Measurements from ENCODE around the gene KHDC4.
A peak's percentile ranks its signal among the peaks of the same experiment; 100 is the strongest.
"Not testable (repeated sequence)": the region's sequence is repeated elsewhere in the genome, so short reads cannot be mapped to it uniquely, and the experiment has no call there.

The KHDC4 gene

DNA sequence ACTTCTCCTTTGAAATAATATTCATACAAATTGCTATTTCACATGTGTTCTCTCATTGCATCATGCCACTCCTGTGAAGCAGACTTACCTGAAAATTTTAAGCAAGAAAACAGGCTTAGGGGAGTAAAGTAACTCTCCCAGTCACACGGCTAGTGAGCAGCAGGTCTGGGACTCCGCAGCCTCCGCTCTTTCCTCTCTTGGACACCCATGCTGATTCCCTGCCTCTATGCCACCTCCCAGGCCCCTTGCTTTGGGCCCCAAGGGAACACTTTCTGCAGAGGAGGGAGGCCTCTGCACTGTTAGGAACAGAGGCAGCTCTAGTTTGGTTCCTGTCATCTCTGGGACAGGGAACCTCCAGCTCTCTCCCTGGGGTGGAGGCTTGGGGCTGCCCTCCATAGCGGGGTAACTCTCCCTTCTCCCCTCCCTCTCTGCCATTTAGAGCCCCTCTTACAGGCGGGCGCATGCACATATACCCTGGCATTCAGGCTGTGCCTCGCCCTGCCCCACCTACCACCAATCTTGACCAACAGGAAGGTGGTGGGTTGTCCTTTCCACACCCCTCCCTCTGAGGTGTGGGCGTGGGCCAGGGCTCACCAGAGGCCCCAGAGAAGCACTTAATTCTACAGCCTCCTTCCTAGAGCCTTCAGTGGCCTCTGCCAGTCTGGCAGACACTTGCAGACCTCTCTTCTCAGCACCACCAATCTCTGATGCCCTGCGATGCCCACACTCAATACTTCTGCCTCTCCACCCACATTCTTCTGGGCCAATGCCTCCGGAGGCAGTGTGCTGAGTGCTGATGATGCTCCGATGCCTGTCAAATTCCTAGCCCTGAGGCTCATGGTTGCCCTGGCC lies 7.0 kb upstream of the KHDC4 start, which contains the start of gene RXFP4:
Gene RXFP4, plus strand, starts transcription at position 646 of the 852 bp plus-strand sequence. Its CDS starts 72 bp downstream, at position 718.
- no peak for DNase-seq (ENCODE audit: low read depth, low spot score)

- DNase-seq (ENCODE audit: low read depth, low spot score): no peak
Observed at GRCh38 chr1:155940482-155940992, 6.3 kb upstream of the KHDC4 start.

DNA sequence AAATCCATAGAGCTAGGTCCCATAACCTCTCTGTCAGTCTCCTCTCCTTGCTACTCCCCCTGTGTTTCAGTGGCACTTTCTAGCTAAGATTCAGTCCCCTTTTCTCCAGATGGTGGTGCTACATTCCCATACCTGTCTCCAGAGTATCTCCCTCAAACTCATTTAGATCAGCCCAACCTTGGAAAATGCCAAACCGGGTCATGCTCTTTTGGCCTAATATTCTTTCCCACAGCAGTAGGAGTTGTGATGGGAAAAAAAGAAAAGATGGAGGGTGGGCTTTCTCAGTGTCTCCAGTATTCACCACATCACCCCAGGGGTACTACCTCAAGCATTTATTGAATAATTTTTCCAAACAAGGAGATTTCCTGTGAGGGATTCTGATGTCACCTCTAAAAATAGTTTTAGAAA lies 4.0 kb upstream of the KHDC4 start:
- DNase-seq (ENCODE audit: low read depth, low spot score): no peak

DNA sequence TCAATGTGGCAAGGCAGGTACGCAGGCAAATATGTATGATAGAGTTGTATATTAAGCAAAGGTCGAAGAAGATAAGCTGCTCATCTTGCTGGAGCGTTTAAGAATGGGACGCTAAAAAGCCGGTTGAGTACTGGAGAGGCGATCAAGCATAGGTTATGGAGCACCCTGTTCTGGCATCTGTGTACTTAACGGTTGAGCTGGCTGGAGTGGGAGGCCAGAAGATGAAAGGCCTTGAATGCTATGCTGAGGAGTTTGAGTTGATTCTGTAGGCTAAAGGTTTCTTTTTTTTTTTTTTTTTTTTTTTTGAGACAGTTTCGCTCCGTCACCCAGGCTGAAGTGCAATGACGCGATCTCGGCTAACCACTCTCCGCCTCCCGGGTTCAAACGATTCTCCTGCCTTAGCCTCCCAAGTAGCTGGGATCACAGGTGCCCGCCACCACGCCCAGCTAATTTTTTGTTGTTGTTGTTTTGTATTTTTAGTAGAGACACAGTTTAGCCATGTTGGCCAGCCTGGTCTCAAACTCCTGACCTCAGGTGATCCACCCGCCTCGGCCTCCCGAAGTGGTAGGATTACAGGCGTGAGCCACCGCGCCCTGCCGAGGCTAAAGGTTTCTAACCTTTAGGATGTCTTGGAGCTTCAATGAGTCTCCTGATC lies 850 bp upstream of the KHDC4 start:
- DNase-seq (ENCODE audit: low read depth, low spot score): no peak

DNA sequence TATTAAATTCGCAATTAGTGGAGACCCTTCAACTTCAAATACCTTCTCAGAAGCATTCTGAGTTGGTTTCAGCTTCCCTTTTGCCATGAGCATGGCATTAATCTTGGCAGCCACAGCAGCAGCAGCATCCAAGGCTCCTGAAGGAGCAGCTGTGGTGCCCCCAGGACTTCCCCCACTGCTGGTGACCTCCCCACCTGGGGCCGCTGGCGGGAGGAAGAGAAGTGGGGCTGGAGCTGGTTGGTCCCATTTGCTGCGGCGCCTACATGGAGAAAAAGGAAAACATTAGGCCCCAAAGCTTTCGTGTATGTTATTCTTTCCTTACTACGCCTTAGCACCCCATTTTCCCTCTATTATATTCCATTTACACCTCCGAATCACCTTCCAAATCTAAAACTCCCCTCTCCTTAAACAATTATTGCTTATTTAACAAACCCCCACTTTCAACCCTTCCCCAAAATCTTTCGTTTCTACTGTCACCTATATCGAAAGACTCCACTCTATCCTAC lies 569 bp downstream of the KHDC4 start:
- no peak for DNase-seq (ENCODE audit: low read depth, low spot score)

DNA sequence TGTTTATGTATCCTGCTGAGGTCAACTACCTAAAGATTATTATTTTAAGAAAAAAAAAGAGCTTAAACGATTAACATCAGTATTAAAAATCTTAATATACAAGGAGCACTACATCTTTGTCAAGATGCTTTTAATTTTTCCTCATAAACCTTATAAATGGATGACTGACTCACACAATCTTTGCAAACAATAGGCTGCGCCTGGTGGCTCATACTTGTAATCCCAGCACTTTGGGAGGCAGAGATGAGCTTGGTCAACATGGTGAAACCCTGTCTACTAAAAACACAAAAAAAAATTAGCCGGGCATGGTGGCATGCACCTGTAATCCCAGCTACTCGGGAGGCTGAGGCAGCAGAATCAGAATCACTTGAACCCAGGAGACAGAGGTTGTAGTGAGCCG lies 1.7 kb downstream of the KHDC4 start:
- DNase-seq (ENCODE audit: low read depth, low spot score): no peak

DNA sequence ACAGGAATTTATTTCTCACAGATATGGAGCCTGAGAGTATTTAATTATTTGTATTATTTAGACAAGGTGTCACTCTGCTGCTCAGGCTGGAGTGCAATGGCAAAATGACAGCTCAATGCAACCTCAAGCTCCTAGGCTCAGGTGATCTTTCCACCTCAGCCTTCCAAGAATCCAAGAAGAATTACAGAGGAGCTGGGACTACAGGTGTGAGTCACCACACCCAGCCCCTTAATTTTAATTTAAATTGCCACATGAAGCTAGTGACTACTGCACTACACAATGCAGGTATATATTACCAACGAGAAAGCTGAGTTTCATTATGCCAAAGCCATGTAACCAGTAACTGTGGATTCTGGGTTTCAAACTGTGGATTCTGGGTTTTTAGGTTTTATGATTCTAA lies 2.1 kb downstream of the KHDC4 start:
- no peak for DNase-seq (ENCODE audit: low read depth, low spot score)

DNA sequence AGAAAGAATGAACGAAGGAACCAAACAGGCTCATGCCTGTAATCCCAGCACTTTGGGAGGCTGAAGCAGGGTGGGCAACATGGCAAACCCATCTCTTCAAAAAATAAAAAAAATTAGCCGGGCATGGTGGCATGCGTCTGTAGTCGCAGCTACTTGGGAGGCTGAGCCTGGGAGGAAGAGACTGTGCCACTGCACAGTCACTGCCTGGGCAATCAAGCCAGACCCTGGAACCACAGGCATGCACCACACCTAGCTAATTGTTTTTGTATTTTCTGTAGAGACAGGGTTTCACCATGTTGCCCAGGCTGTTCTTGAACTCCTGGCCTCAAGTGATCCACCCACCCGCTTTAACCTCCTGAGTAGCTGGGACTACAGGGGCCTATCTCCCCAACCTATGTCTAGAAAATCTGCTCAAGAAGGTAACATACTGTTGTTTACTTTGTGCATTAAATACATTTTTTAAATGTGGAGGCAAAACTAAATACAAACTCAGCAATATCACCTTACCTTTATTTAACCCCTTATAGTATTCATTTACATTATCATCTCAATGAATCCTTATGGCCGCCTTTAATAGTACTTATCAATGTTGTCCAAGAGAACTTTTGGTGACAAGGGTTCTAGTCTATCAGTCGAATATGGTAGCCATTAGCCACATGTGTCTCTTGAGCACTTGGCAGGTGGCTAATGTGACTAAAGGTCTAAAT lies 2.7 kb downstream of the KHDC4 start:
- no peak for DNase-seq (ENCODE audit: low read depth, low spot score)

GRCh38 chr1:155930725-155931124 lies 3.5 kb downstream of the KHDC4 start:
- DNase-seq (ENCODE audit: low read depth, low spot score): not testable (repeated sequence)

DNA sequence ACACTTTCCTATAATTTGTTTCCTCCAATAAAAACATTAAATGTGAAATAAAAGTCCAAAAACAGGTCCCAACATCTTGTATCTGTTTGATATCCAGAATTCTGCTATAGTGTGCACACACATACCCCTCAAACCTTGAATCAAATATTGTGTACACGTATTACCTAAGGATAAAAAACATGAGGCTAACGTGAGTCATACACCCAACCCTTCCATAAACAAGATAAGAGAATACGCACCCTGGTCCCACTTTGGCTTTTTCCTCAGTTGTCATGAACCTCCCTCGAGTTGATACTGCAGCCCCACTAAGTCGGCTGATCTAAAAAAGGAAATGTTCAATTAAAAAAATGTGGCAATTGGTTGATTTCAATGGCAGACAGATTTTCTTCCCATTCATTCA lies 5.2 kb downstream of the KHDC4 start:
- DNase-seq (ENCODE audit: low read depth, low spot score): no peak

DNA sequence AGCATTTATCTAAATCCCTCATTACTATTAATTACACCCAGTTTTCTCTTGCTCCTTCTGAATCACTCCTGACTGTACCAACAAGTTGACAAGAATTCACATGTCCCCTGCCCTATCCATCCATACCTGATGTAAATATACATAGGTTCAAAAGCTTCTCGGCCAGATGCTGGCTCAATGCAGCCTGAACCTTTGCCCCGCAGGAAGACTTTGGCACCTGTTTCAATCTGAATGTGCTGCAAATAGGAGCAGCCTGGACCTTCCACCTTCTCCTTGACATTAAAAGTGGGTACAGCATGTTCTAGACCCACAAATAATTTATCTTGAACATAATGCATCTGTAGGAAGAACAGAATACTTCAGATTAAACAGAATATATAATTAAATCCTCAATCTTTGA lies 8.7 kb downstream of the KHDC4 start:
- DNase-seq (ENCODE audit: low read depth, low spot score): no peak

DNA sequence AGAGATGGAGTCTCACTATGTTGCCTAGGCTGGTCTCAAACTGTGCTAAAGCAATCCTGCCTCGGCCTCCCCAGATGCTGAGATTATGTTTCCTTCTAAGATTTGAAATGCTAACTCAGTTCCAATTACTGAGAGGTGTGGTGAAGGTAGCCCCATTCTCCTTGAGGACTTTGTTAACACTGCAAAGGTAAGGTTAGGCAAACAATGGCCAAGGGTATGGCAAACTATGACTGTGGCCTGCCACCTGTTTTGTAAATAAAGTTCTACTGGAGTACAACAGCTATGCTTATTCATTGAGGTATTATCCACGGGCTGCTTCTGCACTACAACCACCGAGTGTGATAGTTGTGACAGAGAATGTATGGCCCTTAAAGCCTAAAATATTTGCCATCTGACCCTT lies 13.5 kb downstream of the KHDC4 start:
- no peak for DNase-seq (ENCODE audit: low read depth, low spot score)

GRCh38 chr1:155919801-155920200 lies 14.4 kb downstream of the KHDC4 start:
- no peak for DNase-seq (ENCODE audit: low read depth, low spot score)

DNA sequence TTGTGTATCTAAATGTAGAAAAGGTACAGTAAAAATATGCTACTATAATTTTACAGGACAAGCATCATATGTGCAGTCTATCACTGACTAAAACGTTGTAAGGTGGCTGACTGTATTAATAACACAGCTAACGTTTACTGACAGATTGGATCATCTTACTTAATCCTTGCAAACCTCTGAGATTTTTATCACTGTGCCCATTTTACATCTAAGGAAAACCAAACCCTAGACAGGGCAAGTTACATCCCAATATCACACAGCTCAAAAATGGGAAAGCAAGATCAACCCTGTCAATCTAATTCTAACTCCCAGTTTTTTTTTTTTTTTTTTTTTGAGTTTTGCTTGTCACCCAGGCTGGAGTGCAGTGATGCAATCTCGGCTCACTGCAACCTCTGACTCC lies 15.6 kb downstream of the KHDC4 start:
- DNase-seq (ENCODE audit: low read depth, low spot score): no peak

DNA sequence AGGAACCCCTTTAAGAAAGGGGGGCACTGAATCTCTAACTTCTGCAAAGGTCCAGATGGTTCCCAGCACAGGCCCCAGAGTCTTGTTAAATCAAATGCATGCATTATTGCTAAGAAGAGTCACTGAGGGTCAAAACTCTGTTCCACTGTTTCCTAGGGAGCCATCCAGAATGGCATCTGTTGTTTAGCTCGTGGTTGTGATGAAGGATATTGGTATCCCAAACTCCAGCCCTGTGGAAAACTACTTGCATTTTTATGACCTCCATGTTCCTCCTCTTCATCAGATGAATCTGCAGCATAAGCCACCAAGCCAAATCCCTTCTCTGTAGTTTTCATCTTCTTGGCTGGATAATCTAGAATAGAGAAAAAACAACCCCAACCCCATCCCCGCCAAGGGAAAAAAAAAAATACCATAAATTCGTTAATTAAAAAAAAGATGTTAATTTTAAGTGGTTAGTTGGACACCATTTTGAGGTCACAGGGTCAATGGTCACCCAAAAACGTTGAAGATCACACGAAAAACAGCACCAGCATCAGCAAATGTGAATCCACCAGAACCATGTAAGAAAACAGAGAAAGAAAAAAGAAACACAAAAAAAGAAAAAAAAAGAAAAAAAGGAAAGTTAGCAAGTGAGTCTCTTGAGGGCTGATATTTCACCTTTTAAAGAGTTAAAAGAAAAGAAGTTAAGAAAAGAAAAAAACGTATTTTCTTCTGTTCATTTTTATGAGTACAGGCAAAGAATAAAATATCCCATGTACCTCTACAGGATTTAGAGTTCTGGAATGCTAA lies 20.1 kb downstream of the KHDC4 start:
- no peak for DNase-seq (ENCODE audit: low read depth, low spot score)

DNA sequence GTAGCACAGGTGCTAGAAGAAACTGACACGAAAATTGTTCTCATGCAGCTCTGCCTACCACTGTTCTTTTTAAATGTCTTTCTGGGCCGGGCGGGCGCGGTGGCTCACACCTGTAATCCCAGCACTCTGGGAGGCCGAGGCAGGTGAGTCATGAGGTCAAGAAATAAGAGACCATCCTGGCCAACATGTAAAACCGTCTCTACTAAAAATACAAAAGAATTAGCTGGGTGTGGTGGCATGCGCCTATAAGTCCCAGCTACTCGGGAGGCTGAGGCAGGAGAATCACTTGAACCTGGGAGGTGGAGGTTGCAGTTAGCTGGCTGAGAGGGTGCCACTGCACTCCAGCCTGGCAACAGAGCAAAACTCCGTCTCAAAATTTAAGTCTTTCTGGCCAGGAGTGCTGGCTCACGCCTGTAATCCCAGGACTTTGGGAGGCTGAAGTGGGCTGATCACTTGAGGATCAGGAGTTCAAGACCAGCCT lies 22.1 kb downstream of the KHDC4 start:
- no peak for DNase-seq (ENCODE audit: low read depth, low spot score)

GRCh38 chr1:155911156-155912055 lies 22.8 kb downstream of the KHDC4 start, which contains the start of gene RIT1:
TSS of gene RIT1 (minus strand) at chr1:155911349. CDS start at chr1:155910761, 588 bp downstream.
- peak; percentile 68 for DNase-seq (ENCODE audit: low read depth, low spot score)

DNA sequence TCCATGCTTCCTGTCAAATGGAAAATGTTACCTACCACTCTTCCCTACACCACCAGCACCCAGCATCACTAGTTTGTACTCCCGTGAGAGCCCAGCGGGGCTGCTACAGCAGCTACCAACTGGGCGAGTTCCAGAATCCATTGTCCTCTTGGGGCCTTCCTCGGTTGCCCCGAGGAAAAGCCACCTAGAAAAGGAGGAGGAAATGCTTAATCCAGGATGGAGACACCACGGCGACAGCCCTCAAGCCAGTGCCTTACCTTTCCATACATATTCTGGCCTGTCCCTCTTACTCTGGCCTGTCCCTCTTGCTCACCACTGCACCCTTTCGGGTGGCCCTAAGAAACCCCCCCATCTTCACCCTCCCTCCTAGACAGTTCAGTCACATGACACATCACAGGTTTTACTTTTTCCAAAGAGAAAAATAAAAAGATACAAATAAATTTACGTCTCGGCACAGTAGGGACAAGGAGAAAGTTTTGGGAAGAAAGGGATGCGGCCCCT lies 23.5 kb downstream of the KHDC4 start:
- no peak for DNase-seq (ENCODE audit: low read depth, low spot score)

GRCh38 chr1:155909894-155910293 lies 24.3 kb downstream of the KHDC4 start:
- DNase-seq (ENCODE audit: low read depth, low spot score): no peak

GRCh38 chr1:155904261-155904660 lies 30.0 kb downstream of the KHDC4 start:
- DNase-seq (ENCODE audit: low read depth, low spot score): no peak
